ENCODE measurements around the gene NSDHL.

The NSDHL gene

DNA sequence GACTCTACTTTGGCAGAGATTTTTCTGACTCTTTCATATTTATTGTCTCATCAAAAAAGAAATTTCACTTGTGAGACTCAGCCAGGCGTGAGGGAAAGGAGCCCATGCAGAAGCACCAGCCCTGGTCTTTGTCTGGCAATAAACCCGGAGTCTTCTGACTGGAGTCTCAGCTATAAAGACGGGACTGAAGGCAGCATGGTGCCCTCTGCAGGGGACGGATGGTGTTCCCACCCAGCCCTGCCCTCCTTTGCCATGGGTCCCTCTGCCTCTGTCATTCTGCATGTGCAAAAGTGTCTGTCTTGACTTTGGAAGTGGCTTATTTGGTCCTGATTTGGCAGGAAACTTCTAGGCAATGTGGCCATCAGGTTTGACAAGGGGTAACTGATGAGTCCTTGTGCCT is 81.2 kb downstream of the NSDHL start:
- DNase-seq (ENCODE audit: low read depth) = no peak
- H3K4me3 ChIP-seq (ENCODE audit: low read depth, low read length) = no peak overlapping the region
- TF ChIP-seq, protein P1, sequence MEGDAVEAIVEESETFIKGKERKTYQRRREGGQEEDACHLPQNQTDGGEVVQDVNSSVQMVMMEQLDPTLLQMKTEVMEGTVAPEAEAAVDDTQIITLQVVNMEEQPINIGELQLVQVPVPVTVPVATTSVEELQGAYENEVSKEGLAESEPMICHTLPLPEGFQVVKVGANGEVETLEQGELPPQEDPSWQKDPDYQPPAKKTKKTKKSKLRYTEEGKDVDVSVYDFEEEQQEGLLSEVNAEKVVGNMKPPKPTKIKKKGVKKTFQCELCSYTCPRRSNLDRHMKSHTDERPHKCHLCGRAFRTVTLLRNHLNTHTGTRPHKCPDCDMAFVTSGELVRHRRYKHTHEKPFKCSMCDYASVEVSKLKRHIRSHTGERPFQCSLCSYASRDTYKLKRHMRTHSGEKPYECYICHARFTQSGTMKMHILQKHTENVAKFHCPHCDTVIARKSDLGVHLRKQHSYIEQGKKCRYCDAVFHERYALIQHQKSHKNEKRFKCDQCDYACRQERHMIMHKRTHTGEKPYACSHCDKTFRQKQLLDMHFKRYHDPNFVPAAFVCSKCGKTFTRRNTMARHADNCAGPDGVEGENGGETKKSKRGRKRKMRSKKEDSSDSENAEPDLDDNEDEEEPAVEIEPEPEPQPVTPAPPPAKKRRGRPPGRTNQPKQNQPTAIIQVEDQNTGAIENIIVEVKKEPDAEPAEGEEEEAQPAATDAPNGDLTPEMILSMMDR (IDR thresholded peaks at IDR 0.05; ENCODE audit: low read depth, low read length, missing control alignments) = peak; percentile 41

DNA sequence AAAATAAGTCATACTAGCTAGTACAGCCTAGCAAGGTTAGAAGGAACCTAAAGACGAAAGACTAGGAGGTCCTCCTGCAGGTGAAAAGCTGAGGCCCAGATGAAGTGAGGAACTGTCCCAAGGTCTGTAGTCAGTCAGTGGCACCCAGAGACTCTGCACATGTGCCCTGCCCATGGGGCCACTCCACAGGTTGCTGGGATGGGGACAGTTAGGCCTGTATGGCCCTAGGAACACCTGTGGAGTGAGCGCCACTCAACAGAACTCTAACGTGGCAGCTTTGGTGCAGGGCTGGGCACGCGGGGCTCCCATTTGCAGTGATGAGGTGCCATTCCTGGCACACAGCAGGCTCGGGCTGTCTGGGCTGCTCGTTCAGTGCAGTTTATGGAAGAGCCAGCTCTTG is 81.8 kb downstream of the NSDHL start:
- TF ChIP-seq, protein P1 (IDR thresholded peaks at IDR 0.05; ENCODE audit: low read depth, low read length, missing control alignments) = no peak
- no peak for DNase-seq (ENCODE audit: low read depth)
- no peak overlapping the region for H3K4me3 ChIP-seq (ENCODE audit: low read depth, low read length)

DNA sequence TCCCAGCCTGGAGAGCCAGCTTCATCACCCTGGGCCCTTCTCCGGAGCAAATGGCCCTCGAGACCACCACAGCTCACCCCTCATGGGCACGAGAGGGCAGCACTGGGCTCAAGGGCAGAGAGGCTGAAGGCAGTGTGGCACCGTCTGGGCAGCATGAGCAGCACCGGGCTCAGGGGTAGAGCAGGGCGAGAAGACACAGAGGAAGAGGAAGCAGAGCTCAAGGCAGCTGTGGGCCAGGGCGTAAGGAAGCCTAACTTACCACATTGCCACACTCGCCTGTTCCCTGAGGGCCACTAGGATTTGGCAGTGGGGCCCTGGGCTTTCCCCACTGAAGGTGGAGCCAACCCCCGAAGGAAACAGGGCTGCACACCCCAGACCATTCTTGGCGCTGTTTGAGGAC is 82.5 kb downstream of the NSDHL start:
- DNase-seq (ENCODE audit: low read depth) = no peak
- no peak overlapping the region for H3K4me3 ChIP-seq (ENCODE audit: low read depth, low read length)
- TF ChIP-seq, protein P1 (IDR thresholded peaks at IDR 0.05; ENCODE audit: low read depth, low read length, missing control alignments) = peak; percentile 12

GRCh38 chrX:152913910-152914309 is 83.0 kb downstream of the NSDHL start:
- no peak overlapping the region for H3K4me3 ChIP-seq (ENCODE audit: low read depth, low read length)
- TF ChIP-seq, protein P1 (IDR thresholded peaks at IDR 0.05; ENCODE audit: low read depth, low read length, missing control alignments) = no peak
- no peak for DNase-seq (ENCODE audit: low read depth)

GRCh38 chrX:152915541-152916241 is 84.8 kb downstream of the NSDHL start:
- H3K4me3 ChIP-seq (ENCODE audit: low read depth, low read length) = no peak overlapping the region
- TF ChIP-seq, protein P1 (IDR thresholded peaks at IDR 0.05; ENCODE audit: low read depth, low read length, missing control alignments) = peak; percentile 80
- DNase-seq (ENCODE audit: low read depth) = no peak

- no peak overlapping the region for H3K4me3 ChIP-seq (ENCODE audit: low read depth, low read length)
- TF ChIP-seq, protein P1 (IDR thresholded peaks at IDR 0.05; ENCODE audit: low read depth, low read length, missing control alignments) = no peak
- no peak for DNase-seq (ENCODE audit: low read depth)
Observed at GRCh38 chrX:152917656-152918579, 87.1 kb downstream of the NSDHL start.
